Transverse colon (tissue), 4 donors: ENCODE measurements around the gene TRIM46. TPM values are rescaled to one million over a fixed set of nuclear protein-coding genes. Genes with fewer than 3 reads are reported as not detected.
"Not testable (repeated sequence)": the region's sequence is repeated elsewhere in the genome, so short reads cannot be mapped to it uniquely, and the experiment has no call there.

Experiments used
- DNase-seq: peaks from one replicate; pipeline ENCODE4 v3.0.0-alpha.2; 2019
- H3K27ac ChIP-seq, 4 donors: fragments of 200-600 bp; sonication (generic); 2 replicates each; pipeline ENCODE4 v1.5.1; 2016 to 2018; ENCODE audit warnings: inconsistent platforms in 4 of 4
- H3K27me3 ChIP-seq: fragments of 200-600 bp; sonication (generic); 2 replicates; pipeline ENCODE4 v1.5.1; 2017; ENCODE audit warnings: inconsistent platforms
- H3K36me3 ChIP-seq, 4 donors: fragments of 200-600 bp; sonication (generic); 2 replicates each; pipeline ENCODE4 v1.5.1; 2017 to 2019; ENCODE audit warnings: inconsistent platforms in 4 of 4
- H3K4me1 ChIP-seq, 4 donors: fragments of 200-600 bp; sonication (generic); 2 replicates each; pipeline ENCODE4 v1.5.1; 2017 to 2020; ENCODE audit warnings: inconsistent platforms in 4 of 4
- H3K4me3 ChIP-seq, 4 donors: fragments of 200-600 bp; sonication (generic); 1 replicate in 1 of 4; 2 replicates in 3 of 4; pipeline versions ENCODE4 v1.5.1 to v1.6.1; 2017 to 2019; ENCODE audit warnings: inconsistent platforms in 4 of 4
- H3K9me3 ChIP-seq, 2 donors: fragments of 200-600 bp; sonication (generic); 2 replicates each; pipeline ENCODE4 v1.5.1; 2017 to 2019; ENCODE audit warnings: inconsistent platforms in 2 of 2
- EP300 ChIP-seq: sonication (generic); formaldehyde crosslinking; IDR thresholded peaks from one replicate; pipeline ENCODE4 v1.6.1; 2017; ENCODE audit warnings: antibody characterized with exemption, low read depth
- POLR2A ChIP-seq: fragments of 450-650 bp; IDR thresholded peaks from one replicate; pipeline ENCODE4 v1.6.1; 2016; ENCODE audit warnings: antibody characterized with exemption, mild to moderate bottlenecking, moderate library complexity
- POLR2AphosphoS5 ChIP-seq, 3 donors: sonication (generic); formaldehyde crosslinking; IDR thresholded peaks; one replicate each; pipeline ENCODE4 v1.6.1; 2016; ENCODE audit warnings: antibody characterized with exemption in 3 of 3
- WGBS, 2 donors: methylation state at CpG; one replicate each; pipeline ENCODE4 v1.1.5; 2018; ENCODE audit warnings: low coverage in 1 of 2; 5-methylcytosine and 5-hydroxymethylcytosine counted together
- in situ Hi-C, 4 donors: fragments of 200-750 bp; cut with MboI; loops; one replicate each; pipeline versions ENCODE4 v1.15.0 to v1.15.1; 2017; ENCODE audit warnings: low sequenced_read_pairs in 3 of 4, low pct_ligation_motif_present in 1 of 4, low pct_unique_long_range_greater_than_20kb in 1 of 4
- intact Hi-C: fragments of 100-400 bp; cut with DNase I; formaldehyde crosslinking; loops from one replicate; pipeline ENCODE4 v1.15.1; 2023; ENCODE audit warnings: low total_unique reads
- total RNA-seq, 4 donors: library from RNA; depleted of rRNA; stranded (reverse); fragments of >200 nt; gene quantifications; one replicate each; pipeline ENCODE4 v1.1.0, GENCODE V29; 2016
- TF ChIP-seq, protein P1 (sequence below), 5 experiments: fragments of 200-600 bp in 3 of 5; fragments of 450-650 bp in 2 of 5; sonication (generic) in 3 of 5; IDR thresholded peaks; 1 replicate in 2 of 5; 2 replicates in 3 of 5; pipeline ENCODE4 v1.5.1; 2016 to 2017; ENCODE audit warnings: antibody characterized with exemption in 5 of 5, inconsistent platforms in 3 of 5, mild to moderate bottlenecking in 2 of 5, moderate library complexity in 1 of 5

The TRIM46 gene
- total RNA-seq, 4 donors from 2014 or later = 0.41 to 0.48 TPM; not detected in 2

DNA sequence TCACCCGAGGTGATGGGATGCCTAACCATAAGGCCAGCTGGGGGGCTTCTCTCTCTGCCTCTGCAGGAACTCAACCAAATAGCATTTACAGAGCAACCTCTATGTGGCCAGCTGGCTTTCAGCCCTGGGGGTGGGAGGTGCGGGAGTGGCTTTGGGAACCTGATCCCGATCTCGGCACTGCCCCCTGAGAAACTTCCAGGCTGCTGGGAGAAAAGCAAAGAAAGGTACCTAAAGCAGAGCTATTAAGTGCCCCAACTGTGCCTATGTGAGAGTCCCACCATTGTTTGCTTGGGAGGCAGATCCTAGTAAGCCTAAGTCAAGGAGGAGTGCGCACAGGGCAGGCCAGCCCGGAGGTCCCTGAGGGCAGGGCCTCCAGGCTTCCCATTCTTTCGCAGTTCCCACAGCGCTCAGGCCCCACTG is 7.6 kb upstream of the TRIM46 start:
- no peaks in the 10 kb centered on the region for H3K36me3 ChIP-seq
- 68 to 78% methylated on average over 5 to 8 of the region's 8 CpGs for WGBS, 2 donors
- H3K27me3 ChIP-seq = no peaks in the 10 kb centered on the region
- no peaks in the 10 kb centered on the region for H3K9me3 ChIP-seq
- in situ Hi-C loops (loop anchor here (5.0 to 25.0 kb wide), 3 partner anchors 71 to 254 kb away; no protein-coding TSS in a partner anchor), intact Hi-C loops (loop anchor here (2.0 kb wide), 1 partner anchor 71 kb away; no protein-coding TSS in a partner anchor)
- H3K4me1 ChIP-seq = peaks cover 9 to 17% (median 11%) of the 10 kb centered on the region in 4 donors
- no peak overlapping the region for H3K4me3 ChIP-seq
- DNase-seq = no peak
- TF ChIP-seq POLR2A = no peak
- TF ChIP-seq, protein P1, sequence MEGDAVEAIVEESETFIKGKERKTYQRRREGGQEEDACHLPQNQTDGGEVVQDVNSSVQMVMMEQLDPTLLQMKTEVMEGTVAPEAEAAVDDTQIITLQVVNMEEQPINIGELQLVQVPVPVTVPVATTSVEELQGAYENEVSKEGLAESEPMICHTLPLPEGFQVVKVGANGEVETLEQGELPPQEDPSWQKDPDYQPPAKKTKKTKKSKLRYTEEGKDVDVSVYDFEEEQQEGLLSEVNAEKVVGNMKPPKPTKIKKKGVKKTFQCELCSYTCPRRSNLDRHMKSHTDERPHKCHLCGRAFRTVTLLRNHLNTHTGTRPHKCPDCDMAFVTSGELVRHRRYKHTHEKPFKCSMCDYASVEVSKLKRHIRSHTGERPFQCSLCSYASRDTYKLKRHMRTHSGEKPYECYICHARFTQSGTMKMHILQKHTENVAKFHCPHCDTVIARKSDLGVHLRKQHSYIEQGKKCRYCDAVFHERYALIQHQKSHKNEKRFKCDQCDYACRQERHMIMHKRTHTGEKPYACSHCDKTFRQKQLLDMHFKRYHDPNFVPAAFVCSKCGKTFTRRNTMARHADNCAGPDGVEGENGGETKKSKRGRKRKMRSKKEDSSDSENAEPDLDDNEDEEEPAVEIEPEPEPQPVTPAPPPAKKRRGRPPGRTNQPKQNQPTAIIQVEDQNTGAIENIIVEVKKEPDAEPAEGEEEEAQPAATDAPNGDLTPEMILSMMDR (IDR thresholded peaks at IDR 0.05) = no peak
- no peak for TF ChIP-seq EP300
- no peak for TF ChIP-seq POLR2AphosphoS5 (IDR thresholded peaks at IDR 0.05)
- peak overlapping the region in 2 of 4 donors; percentile 46 to 54 for H3K27ac ChIP-seq

DNA sequence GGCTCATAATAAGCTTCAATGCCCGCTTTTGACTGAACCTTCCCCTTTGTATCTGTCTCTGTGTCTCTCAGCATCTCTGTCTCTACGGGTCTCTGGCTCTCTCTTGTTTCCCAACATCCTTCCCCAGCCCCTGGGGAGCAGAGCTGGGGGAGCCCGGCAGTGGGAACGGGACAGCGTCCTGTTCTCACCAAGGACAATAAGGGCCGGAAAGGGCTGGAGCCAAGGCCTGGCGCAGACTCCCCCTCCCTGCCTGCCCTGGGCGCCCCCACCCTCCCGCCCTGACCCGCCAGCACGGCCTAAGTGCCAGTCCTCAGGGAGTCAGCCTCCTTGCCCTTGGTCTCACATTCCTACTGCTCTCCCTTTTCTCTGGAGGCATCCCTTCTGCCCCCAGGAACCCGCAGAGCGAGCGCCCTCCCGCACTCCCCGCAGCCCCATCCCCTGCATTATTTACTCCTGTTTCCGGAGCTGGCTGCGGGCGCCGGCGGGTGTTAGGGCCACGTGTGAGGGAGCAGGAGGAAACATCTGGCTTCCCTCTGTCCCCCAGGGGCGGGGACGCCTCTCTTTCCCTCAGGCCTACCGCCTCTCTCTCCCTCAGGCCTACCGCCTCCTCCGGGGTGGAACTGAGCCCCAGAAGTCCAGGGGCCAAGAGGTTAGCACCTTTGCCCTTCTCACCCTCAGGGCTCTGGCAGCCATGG is 7.0 kb upstream of the TRIM46 start:
- Histone ChIP-seq H3K4me1 (peaks cover 9 to 17% (median 11%) of the 10 kb centered on the region in 4 donors), H3K9me3 (no peaks in the 10 kb centered on the region), H3K27me3 (no peaks in the 10 kb centered on the region), H3K27ac (peak overlapping the region in 2 of 4 donors; percentile 46 to 54), H3K36me3 (no peaks in the 10 kb centered on the region), H3K4me3 (no peak overlapping the region)
- WGBS, 2 donors = 42 to 83% methylated on average over 2 to 27 of the region's 27 CpGs
- in situ Hi-C loops = loop anchor here (5.0 to 25.0 kb wide), 3 partner anchors 72 to 254 kb away; no protein-coding TSS in a partner anchor
- TF ChIP-seq POLR2AphosphoS5 (IDR thresholded peaks at IDR 0.05) (no peak), EP300 (no peak), POLR2A (no peak)
- TF ChIP-seq, protein P1 (IDR thresholded peaks at IDR 0.05) = no peak
- DNase-seq = peak; percentile 31
- intact Hi-C loops = loop anchor here (2.0 kb wide), 1 partner anchor 72 kb away; no protein-coding TSS in a partner anchor

DNA sequence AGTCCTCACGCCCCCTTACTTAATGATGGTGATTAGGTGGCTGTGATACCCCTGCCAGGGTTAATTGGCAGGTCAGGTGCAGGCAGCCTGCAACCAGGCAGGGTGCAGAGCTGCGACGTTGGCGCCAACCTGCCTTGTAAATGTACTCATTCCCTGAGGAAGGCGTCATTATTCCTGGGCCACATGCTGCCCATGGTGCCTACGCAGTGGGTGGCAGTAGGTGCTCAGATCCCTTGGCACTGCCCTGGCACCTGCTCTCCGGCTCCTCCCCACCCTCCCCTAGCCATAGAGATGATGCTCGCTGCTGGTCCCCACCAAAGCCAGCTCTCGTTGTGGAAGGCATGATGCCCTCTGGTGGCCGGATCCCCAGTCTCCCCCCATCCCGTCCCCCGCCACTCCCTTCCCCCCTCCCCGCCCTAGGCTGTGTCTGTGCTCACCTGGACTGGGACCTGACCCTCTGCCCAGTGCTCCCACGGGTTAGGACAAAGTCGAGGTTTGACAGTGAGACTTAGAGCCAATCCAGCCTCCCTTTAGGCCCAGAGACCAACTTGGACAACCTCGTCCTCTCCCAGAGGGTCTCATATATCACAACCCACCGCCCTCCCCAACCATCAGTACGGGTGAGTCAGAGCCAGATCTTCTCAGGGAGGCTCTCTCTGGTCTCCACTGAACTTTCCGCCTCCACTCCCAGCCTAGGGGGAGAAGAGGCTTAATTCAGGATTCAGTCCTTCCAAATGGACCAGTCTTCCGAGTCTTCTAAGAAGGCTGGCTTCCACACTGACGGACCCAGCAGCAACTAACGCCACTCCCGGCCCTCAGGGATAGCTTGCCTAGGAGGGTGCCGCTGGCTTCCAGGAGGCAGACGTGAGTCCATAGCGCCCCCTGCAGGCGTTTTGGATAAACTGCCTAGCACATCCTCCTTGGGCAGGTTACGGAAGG is 6.2 kb upstream of the TRIM46 start:
- DNase-seq = peak; percentile 94
- no peaks in the 10 kb centered on the region for H3K27me3 ChIP-seq
- peak overlapping the region in 3 of 4 donors; percentile 28 to 54 (median 46) for H3K27ac ChIP-seq
- H3K4me3 ChIP-seq = no peak overlapping the region
- H3K36me3 ChIP-seq = no peaks in the 10 kb centered on the region
- in situ Hi-C loops (loop anchor here (5.0 to 25.0 kb wide), 3 partner anchors 73 to 255 kb away; no protein-coding TSS in a partner anchor), intact Hi-C loops (loop anchor here (2.0 kb wide), 1 partner anchor 73 kb away; no protein-coding TSS in a partner anchor)
- peaks cover 15 to 24% (median 18%) of the 10 kb centered on the region in 4 donors for H3K4me1 ChIP-seq
- 6% methylated on average over 23 of the region's 28 CpGs; no CpG with 5 or more reads in 1 of the 2 donors for WGBS, 2 donors
- no peaks in the 10 kb centered on the region for H3K9me3 ChIP-seq
- TF ChIP-seq EP300 = no peak
- TF ChIP-seq, protein P1 (IDR thresholded peaks at IDR 0.05) = peak; percentile 86 to 97 (median 93)

DNA sequence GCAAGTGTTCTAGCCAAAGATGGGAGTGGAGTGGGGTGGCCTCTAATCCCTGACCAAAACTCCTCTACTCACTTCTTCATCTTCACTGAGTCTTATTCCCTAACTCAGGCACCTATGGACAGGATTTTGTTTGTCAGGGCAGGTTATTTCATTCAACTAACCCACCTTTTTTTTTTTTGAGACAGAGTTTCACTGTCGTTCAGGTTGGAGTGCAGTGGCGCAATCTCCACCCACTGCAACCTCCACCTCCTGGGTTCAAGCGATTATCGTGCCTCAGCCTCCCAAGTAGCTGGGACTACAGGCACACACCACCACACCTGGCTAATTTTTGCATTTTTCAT is 5.6 kb upstream of the TRIM46 start:
- H3K4me3 ChIP-seq, H3K36me3 ChIP-seq, H3K9me3 ChIP-seq, DNase-seq, intact Hi-C loops, H3K27ac ChIP-seq, H3K27me3 ChIP-seq: not testable (repeated sequence)
- H3K4me1 ChIP-seq = peaks cover 15 to 26% (median 21%) of the 10 kb centered on the region in 4 donors
- in situ Hi-C loops = loop anchor here (5.0 to 25.0 kb wide), 3 partner anchors 73 to 256 kb away; no protein-coding TSS in a partner anchor
- 26 to 40% methylated on average over 4 of the region's 4 CpGs for WGBS, 2 donors
